IMR-90 (cell line): ENCODE measurements around the gene TAF11. TPM values are rescaled to one million over a fixed set of nuclear protein-coding genes. Genes with fewer than 3 reads are reported as not detected.

ENCODE experiments used
- ATAC-seq: fragments of 200-7000 bp; cut with Tn5 transposase; 2 replicates; pipeline ENCODE4 v1.9.1; 2020; ENCODE audit warnings: low read depth, mild to moderate bottlenecking, moderate library complexity
- BruUV-seq: library from RNA; stranded (reverse); fragments of 400-500 nt; replicated peaks from 2 replicates; lab custom pipeline; 2021; lab: Mats Ljungman, UMichigan
- CTCF ChIA-PET: fragments of 300-600 bp; formaldehyde crosslinking; extraction: SDS; loops from one replicate; lab custom pipeline; 2021; ENCODE audit warnings: antibody characterized with exemption; lab: Yijun Ruan, JAX
- POLR2A ChIA-PET: fragments of 300-600 bp; sonication (Branson Sonifier 250); formaldehyde crosslinking; loops from one replicate; lab custom pipeline; 2022; ENCODE audit warnings: antibody characterized with exemption; ENCODE audit not compliant: unreplicated experiment; lab: Charles Lee
- DNase-seq: peaks from one replicate; pipeline ENCODE4 v3.0.0; 2013
- H2AFZ ChIP-seq: replicated peaks from 2 replicates; pipeline ENCODE3; 2013; ENCODE audit warnings: low read length, mild to moderate bottlenecking; ENCODE audit not compliant: poor library complexity
- H2AK5ac ChIP-seq: 2 replicates; pipeline ENCODE4 v1.6.1; 2013; ENCODE audit warnings: low read depth, low read length, inconsistent platforms
- H2AK9ac ChIP-seq: replicated peaks from 2 replicates; pipeline ENCODE3; 2013; ENCODE audit warnings: mild to moderate bottlenecking, low read depth, low read length, moderate library complexity; ENCODE audit not compliant: poor library complexity
- H2BK120ac ChIP-seq: 2 replicates; pipeline ENCODE4 v1.6.1; 2013; ENCODE audit warnings: low read depth, low read length, inconsistent platforms
- H2BK15ac ChIP-seq: 3 replicates; pipeline ENCODE4 v1.6.1; 2013; ENCODE audit warnings: low read depth, low read length, inconsistent platforms
- H2BK20ac ChIP-seq: 2 replicates; pipeline ENCODE4 v1.6.1; 2013; ENCODE audit warnings: low read depth, mild to moderate bottlenecking, inconsistent platforms, low read length, moderate library complexity
- H2BK5ac ChIP-seq: 2 replicates; pipeline ENCODE4 v1.6.1; 2013; ENCODE audit warnings: mild to moderate bottlenecking, low read depth, low read length, inconsistent platforms; ENCODE audit not compliant: poor library complexity, severe bottlenecking
- H3K14ac ChIP-seq: replicated peaks from 2 replicates; pipeline ENCODE4 v1.6.1; 2013; ENCODE audit warnings: low read depth, low read length, inconsistent platforms
- H3K18ac ChIP-seq: 2 replicates; pipeline ENCODE4 v1.6.1; 2013; ENCODE audit warnings: low read depth, low read length, control low read depth
- H3K23ac ChIP-seq: 2 replicates; pipeline ENCODE4 v1.6.1; 2013; ENCODE audit warnings: low read depth, low read length, inconsistent platforms
- H3K27ac ChIP-seq: 2 replicates; pipeline ENCODE4 v1.5.1; 2013; ENCODE audit warnings: mild to moderate bottlenecking, control low read depth, low read length; ENCODE audit not compliant: insufficient read depth
- H3K27me3 ChIP-seq: 2 replicates; pipeline ENCODE4 v1.6.1; 2013; ENCODE audit warnings: low read length; ENCODE audit not compliant: control insufficient read depth, insufficient read depth
- H3K36me3 ChIP-seq: 2 replicates; pipeline ENCODE4 v1.6.1; 2013; ENCODE audit warnings: low read length, mixed read lengths; ENCODE audit not compliant: control insufficient read depth, insufficient read depth
- H3K4ac ChIP-seq: 2 replicates; pipeline ENCODE4 v1.6.1; 2013; ENCODE audit warnings: low read depth, low read length, inconsistent platforms
- H3K4me1 ChIP-seq: 2 replicates; pipeline ENCODE4 v1.6.1; 2013; ENCODE audit warnings: low read length, mixed read lengths; ENCODE audit not compliant: control insufficient read depth, insufficient read depth
- H3K4me2 ChIP-seq: 2 replicates; pipeline ENCODE4 v1.6.1; 2013; ENCODE audit warnings: low read depth, mild to moderate bottlenecking, control low read depth, low read length, moderate library complexity
- H3K4me3 ChIP-seq: 2 replicates; pipeline ENCODE4 v1.5.1; 2013; ENCODE audit warnings: low read depth, mild to moderate bottlenecking, control low read depth, low read length, moderate library complexity; ENCODE audit not compliant: insufficient read depth
- H3K56ac ChIP-seq: 2 replicates; pipeline ENCODE4 v1.6.1; 2013; ENCODE audit warnings: low read length, inconsistent platforms; ENCODE audit not compliant: insufficient read depth; ENCODE audit errors: extremely low read depth
- H3K79me1 ChIP-seq, 2 experiments: 2 replicates each; pipeline ENCODE4 v1.6.1; 2013; ENCODE audit warnings: low read length in 2 of 2, inconsistent platforms in 1 of 2, low read depth in 1 of 2
- H3K9ac ChIP-seq: 2 replicates; pipeline ENCODE4 v1.6.1; 2013; ENCODE audit warnings: low read depth, low read length, control low read depth
- H3K9me1 ChIP-seq: 2 replicates; pipeline ENCODE4 v1.6.1; 2013; ENCODE audit warnings: low read length, inconsistent platforms; ENCODE audit not compliant: insufficient read depth
- H3K9me3 ChIP-seq: 2 replicates; pipeline ENCODE4 v1.6.1; 2013; ENCODE audit warnings: low read length; ENCODE audit not compliant: control insufficient read depth, insufficient read depth
- H4K20me1 ChIP-seq: 2 replicates; pipeline ENCODE4 v1.6.1; 2013; ENCODE audit warnings: low read length, inconsistent platforms; ENCODE audit not compliant: insufficient read depth
- H4K5ac ChIP-seq: 2 replicates; pipeline ENCODE4 v1.6.1; 2013; ENCODE audit warnings: mild to moderate bottlenecking, low read depth, low read length, control low read depth
- H4K8ac ChIP-seq, 2 experiments: 2 replicates each; pipeline ENCODE4 v1.6.1; 2013; ENCODE audit warnings: low read depth in 2 of 2, low read length in 2 of 2, control low read depth in 1 of 2, inconsistent platforms in 1 of 2
- H4K91ac ChIP-seq: 2 replicates; pipeline ENCODE4 v1.6.1; 2013; ENCODE audit warnings: low read depth, low read length, inconsistent platforms; ENCODE audit not compliant: insufficient read depth
- CEBPB ChIP-seq: IDR thresholded peaks from 2 replicates; pipeline ENCODE4 v1.6.1; 2012; ENCODE audit warnings: low read depth, low read length, improper control_type of control experiment
- CHD1 ChIP-seq: IDR thresholded peaks from 2 replicates; pipeline ENCODE4 v1.6.1; 2012; ENCODE audit warnings: low read depth, low read length, improper control_type of control experiment
- MAFK ChIP-seq: IDR thresholded peaks from 2 replicates; pipeline ENCODE4 v1.6.1; 2012; ENCODE audit warnings: low read depth, low read length, improper control_type of control experiment
- NFE2L2 ChIP-seq: fragments of 150-350 bp; IDR thresholded peaks from 2 replicates; pipeline ENCODE4 v1.6.1; 2016; ENCODE audit warnings: low read depth, mild to moderate bottlenecking, low read length
- RAD21 ChIP-seq: IDR thresholded peaks from 2 replicates; pipeline ENCODE4 v1.6.1; 2012; ENCODE audit warnings: low read length, improper control_type of control experiment
- WGBS, 2 experiments: methylation state at CpG; one replicate each; pipeline versions ENCODE4 v1.1.5 to v1.1.7; 2013; ENCODE audit warnings: missing lambda C conversion rate in 2 of 2; ENCODE audit not compliant: insufficient read length in 1 of 2; ENCODE audit errors: extremely low coverage in 2 of 2; 5-methylcytosine and 5-hydroxymethylcytosine counted together
- dilution Hi-C: fragments of 300-500 bp; cut with HindIII; formaldehyde crosslinking; loops from one replicate; pipeline ENCODE4 v1.14.3; 2018; ENCODE audit warnings: low sequenced_read_pairs; ENCODE audit not compliant: unreplicated experiment
- in situ Hi-C: fragments of 300-500 bp; cut with MboI; formaldehyde crosslinking; loops from 3 replicates; pipeline ENCODE4 v1.14.3; 2019; ENCODE audit warnings: low sequenced_read_pairs, inconsistent platforms, mixed read lengths
- intact Hi-C: fragments of 100-400 bp; cut with micrococcal nuclease; formaldehyde crosslinking; loops from 2 replicates; pipeline ENCODE4 v1.10.0; 2022
- polyA plus RNA-seq, 3 experiments: library from polyadenylated mRNA; depleted of rRNA; stranded (reverse); fragments of >200 nt; gene quantifications; 2 replicates each; pipeline ENCODE4 v1.2.3, GENCODE V29; 2012; ENCODE audit warnings: low replicate concordance in 1 of 3
- total RNA-seq: library from RNA; depleted of rRNA; stranded (reverse); fragments of >200 nt; gene quantifications from 2 replicates; pipeline ENCODE4 v1.2.3, GENCODE V29; 2012

TAF11 gene
- total and polyA plus RNA-seq, 2 of the 4 experiments (the other 2 are of a cell fraction) = 12.7 to 23.3 TPM

DNA sequence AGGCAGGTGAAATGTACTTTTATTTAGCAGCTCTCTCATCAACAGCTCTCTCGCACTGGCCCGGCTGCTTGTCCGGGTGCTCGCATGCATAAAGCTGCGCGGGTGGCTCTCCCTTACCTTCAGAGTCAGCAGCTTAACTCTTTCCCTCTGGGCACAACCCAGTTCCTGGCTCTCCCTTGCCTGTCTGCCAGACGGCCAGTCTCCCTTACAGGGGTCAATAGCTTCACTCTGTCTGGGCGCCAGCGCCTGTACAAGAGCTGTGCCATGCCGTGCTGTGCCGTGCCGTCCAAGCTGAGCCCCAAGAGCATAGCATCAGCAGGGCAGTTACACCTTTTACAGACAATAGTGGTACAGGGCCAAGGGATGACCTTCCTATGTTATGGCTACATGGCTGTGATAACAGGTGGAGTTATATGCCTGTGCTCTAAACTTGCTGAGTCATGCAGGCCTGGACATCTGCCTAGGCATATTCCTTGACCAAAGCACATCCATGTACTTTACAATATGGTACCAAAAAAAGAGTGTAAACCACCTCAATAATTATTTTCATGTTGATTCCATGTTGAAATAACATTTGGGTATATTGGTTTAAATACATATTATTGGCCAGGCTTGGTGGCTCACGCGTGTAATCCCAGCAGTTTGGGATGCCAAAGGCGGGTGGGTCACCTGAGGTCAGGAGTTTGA lies 48.0 kb downstream of the TAF11 start:
- dilution Hi-C loops = no loop called here
- intact Hi-C loops = no loop called here
- H3K36me3 ChIP-seq = peaks cover 6% of the 10 kb centered on the region
- H3K9me1 ChIP-seq = no peaks in the 10 kb centered on the region; the same call in none of the 2 replicates
- H3K9me3 ChIP-seq = no peaks in the 10 kb centered on the region
- no peak overlapping the region for H3K9ac ChIP-seq
- peak; percentile 93 for TF ChIP-seq NFE2L2
- TF ChIP-seq MAFK = peak; percentile 53; the same call in 1 of the 2 replicates
- TF ChIP-seq CHD1 = no peak
- TF ChIP-seq CEBPB = no peak
- TF ChIP-seq RAD21 = no peak
- H3K4me1 ChIP-seq = no peaks in the 10 kb centered on the region; the same call in 1 of the 2 replicates
- 0 out of 4 replicates have a peak overlapping the region, but pooled peaks of 1 of the 2 experiments have one; percentile 1 for H4K8ac ChIP-seq
- H3K56ac ChIP-seq = no peak overlapping the region
- H4K5ac ChIP-seq = peak overlapping the region; percentile 12; the same call in 1 of the 2 replicates
- no peak overlapping the region for H3K4me2 ChIP-seq
- CTCF ChIA-PET = no interaction called here
- H3K4ac ChIP-seq = no peak overlapping the region
- no peak overlapping the region for H2BK15ac ChIP-seq
- no peaks in the 10 kb centered on the region for H3K79me1 ChIP-seq
- no peak overlapping the region for H3K4me3 ChIP-seq
- no peak overlapping the region for H2BK20ac ChIP-seq
- DNase-seq = peak; percentile 16
- no peak overlapping the region for H2AK9ac ChIP-seq
- no peak overlapping the region for H3K14ac ChIP-seq
- no TSS peak for BruUV-seq
- H3K27me3 ChIP-seq = no peaks in the 10 kb centered on the region
- WGBS, 2 experiments = 100% methylated on average over 1 of the region's 15 CpGs; no CpG with 5 or more reads in 1 of the 2 experiments
- H4K20me1 ChIP-seq = no peaks in the 10 kb centered on the region
- H2BK120ac ChIP-seq = no peak overlapping the region
- H2BK5ac ChIP-seq = no peak overlapping the region
- POLR2A ChIA-PET = no interaction called here
- no peak overlapping the region for H3K27ac ChIP-seq
- in situ Hi-C loops = no loop called here
- H3K23ac ChIP-seq = no peak overlapping the region
- no peak overlapping the region for H2AFZ ChIP-seq
- ATAC-seq = no peak
- no peak overlapping the region for H4K91ac ChIP-seq
- H3K18ac ChIP-seq = no peak overlapping the region
- no peak overlapping the region for H2AK5ac ChIP-seq
